Muscle layer of colon (tissue), 2 donors: ENCODE data around the gene COQ6.
"Not testable (repeated sequence)": the region's sequence is repeated elsewhere in the genome, so short reads cannot be mapped to it uniquely, and the experiment has no call there.

Experiments
- H3K27ac ChIP-seq: one replicate; pipeline ENCODE4 v1.7.0; 2013; ENCODE audit warnings: low read depth, mild to moderate bottlenecking, low read length, moderate library complexity
- H3K27me3 ChIP-seq, 2 donors: one replicate each; pipeline ENCODE4 v1.7.0; 2013; ENCODE audit warnings: low read length in 2 of 2, mild to moderate bottlenecking in 2 of 2; ENCODE audit not compliant: insufficient read depth in 2 of 2, control insufficient read depth in 1 of 2
- H3K36me3 ChIP-seq: one replicate; pipeline ENCODE4 v1.7.0; 2013; ENCODE audit warnings: mild to moderate bottlenecking, low read length; ENCODE audit not compliant: insufficient read depth
- H3K4me1 ChIP-seq: one replicate; pipeline ENCODE4 v1.7.0; 2013; ENCODE audit warnings: mild to moderate bottlenecking, low read length; ENCODE audit not compliant: insufficient read depth
- H3K4me3 ChIP-seq, 2 donors: one replicate each; pipeline ENCODE4 v1.7.0; 2013; ENCODE audit warnings: low read length in 2 of 2, low read depth in 1 of 2, mild to moderate bottlenecking in 1 of 2, moderate library complexity in 1 of 2
- H3K9ac ChIP-seq: one replicate; pipeline ENCODE4 v1.7.0; 2013; ENCODE audit warnings: low read length
- H3K9me3 ChIP-seq: one replicate; pipeline ENCODE4 v1.7.0; 2013; ENCODE audit warnings: mild to moderate bottlenecking, low read length
- donor health status: abdominal sarcoma.
- donor health status: Adenocarcinoma of cecum.

COQ6 gene

DNA sequence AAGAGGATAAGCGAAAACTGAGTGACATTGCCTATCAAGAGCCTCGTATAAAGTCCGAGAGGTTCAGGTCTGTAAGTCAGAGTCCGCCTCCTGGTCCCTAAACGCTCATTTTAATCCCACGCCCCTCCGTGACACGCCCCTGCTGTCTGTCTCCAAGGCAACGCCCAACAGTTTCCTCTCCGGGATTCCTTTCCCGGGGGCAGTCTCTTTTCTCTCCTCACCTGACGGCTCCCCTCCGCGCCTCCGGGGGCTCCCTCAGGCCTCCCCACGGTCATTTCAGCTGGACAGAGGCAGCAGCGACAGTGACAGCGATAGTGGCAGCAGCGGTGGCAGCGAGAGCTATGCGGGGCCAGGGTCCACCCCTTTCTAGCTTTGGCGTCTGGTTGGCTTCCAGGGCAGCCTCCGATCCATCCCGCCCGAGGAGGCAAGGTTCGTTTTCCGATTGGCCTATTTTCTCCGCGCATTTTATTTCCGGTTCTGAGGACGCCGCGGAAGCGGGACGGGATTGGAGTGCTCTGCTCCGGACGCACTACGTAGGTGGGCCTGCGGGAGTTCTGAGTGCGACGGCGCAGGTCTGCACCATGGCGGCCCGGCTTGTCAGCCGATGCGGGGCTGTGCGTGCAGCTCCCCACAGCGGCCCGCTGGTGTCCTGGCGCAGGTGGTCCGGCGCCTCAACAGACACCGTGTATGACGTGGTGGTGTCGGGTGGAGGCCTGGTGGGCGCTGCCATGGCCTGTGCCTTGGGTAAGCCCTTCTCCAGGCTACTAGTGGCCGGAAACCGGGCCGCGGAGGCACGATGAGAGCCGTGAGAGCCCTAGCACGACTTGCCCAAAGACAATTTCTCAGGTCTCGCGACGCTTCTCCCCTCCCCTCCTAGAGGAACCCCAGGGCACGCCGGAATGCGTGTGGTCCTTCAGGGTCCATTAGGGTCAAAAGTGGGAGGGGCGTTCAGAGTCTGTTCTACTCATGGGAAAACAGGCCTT lies at the start of gene COQ6, which contains the start of gene FAM161B:
TSS of gene COQ6 (plus strand) at position 551 of the 983 bp plus-strand sequence. CDS start at position 582, 31 bp downstream.
TSS of gene FAM161B (minus strand) at position 343 of the 983 bp plus-strand sequence. CDS start at position 275, 68 bp downstream.
- Histone ChIP-seq H3K36me3 (peaks cover 19% of the 10 kb centered on the region), H3K4me1 (peaks cover 8% of the 10 kb centered on the region), H3K9me3 (no peaks in the 10 kb centered on the region), H3K27me3 (no peaks in the 10 kb centered on the region), H3K4me3 (peak within 1 kb of the TSS; percentile 54 to 89), H3K27ac (peak within 1 kb of the TSS; percentile 78), H3K9ac (peak within 1 kb of the TSS; percentile 66)

DNA sequence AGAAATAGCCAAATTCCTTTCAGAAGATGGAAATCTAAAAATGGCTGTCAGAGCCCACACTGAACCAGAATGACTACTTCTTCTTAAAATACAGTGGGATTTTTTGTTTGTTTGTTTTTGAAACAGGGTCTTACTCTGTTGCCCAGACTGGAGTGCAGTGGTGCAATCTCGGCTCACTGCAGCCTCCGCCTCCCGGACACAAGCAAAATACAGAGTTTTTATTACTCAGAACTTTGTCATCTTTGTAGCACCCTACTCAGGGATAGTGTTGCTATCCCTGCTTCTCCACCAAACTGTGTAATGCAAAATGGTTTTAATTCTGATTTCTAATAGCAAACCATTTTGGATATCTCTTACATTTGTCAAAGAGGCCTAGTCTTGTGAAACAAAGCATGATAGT lies 47.1 kb upstream of the COQ6 start:
- no peak overlapping the region for H3K9ac ChIP-seq
- H3K27ac ChIP-seq, result no peak overlapping the region
- H3K9me3 ChIP-seq, result no peaks in the 10 kb centered on the region
- H3K4me1 ChIP-seq, result no peaks in the 10 kb centered on the region
- H3K36me3 ChIP-seq, result peaks cover 51% of the 10 kb centered on the region
- no peak overlapping the region for H3K4me3 ChIP-seq
- no peaks in the 10 kb centered on the region for H3K27me3 ChIP-seq

DNA sequence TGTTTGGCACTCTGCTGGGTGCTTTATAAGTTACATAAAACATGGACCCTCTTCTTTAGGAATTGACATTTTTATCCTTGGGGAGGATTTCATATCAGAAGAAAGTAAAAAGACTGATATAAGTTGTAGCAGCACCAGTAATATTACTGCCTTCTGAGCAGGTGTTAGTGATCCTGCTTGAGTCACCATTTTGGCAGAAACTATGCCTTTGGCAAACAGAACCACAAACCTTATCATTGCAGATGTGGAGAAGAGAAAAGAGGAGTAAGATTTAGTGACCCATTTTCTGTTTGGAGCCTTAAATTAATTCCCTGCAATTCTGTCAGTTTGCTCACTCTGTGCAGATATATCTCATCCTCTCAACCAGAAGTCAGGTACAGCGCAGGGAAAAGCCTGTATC lies 40.4 kb upstream of the COQ6 start:
- peaks cover 69% of the 10 kb centered on the region for H3K36me3 ChIP-seq
- no peak overlapping the region for H3K9ac ChIP-seq
- no peak overlapping the region for H3K4me3 ChIP-seq
- no peak overlapping the region for H3K27ac ChIP-seq
- H3K4me1 ChIP-seq, result no peaks in the 10 kb centered on the region
- no peaks in the 10 kb centered on the region for H3K9me3 ChIP-seq
- no peaks in the 10 kb centered on the region for H3K27me3 ChIP-seq

DNA sequence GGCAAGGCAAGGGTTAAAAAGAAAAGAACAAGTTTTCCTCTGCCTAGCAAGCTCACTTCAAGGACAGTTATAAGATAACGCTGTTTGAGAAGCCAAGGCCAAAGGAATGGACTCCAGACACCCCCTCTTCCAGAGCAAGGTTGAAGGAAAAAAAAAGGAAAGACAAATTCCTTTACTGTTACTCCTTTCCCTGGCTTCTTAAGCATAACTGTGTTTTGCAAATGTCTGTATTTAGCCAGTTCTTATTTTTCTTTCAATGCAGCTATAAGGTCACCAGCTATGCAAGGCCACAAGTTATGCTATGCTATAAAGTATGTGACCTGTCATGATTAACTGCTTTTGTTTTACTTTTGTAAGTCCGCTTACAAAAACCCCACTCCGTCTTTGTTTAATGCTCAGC lies 36.8 kb upstream of the COQ6 start:
- Histone ChIP-seq H3K9me3 (no peaks in the 10 kb centered on the region), H3K27me3 (no peaks in the 10 kb centered on the region), H3K4me3 (no peak overlapping the region), H3K9ac (no peak overlapping the region), H3K36me3 (peaks cover 43% of the 10 kb centered on the region), H3K27ac (no peak overlapping the region), H3K4me1 (no peaks in the 10 kb centered on the region)

DNA sequence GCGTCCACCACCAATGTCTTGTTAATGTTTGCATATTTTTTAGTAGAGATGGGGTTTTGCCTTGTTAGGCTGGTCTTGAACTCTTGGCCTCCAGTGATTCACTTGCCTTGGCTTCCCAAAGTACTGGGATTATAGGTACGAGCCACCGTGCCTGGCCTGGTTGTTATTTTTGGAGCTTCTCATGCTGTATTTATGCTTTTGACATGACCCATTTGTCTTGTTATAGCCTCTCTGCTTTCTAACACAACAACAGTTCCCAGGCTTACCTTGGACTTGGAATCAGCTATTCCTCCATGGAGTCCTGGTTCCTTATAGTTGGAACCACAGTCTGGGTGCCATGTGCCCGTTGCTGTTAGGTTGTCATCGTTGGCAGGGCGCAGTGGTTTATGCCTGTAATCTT lies 33.8 kb upstream of the COQ6 start:
- Histone ChIP-seq H3K27me3 (no peaks in the 10 kb centered on the region), H3K36me3 (peaks cover 46% of the 10 kb centered on the region), H3K27ac (peak overlapping the region; percentile 31), H3K9me3 (no peaks in the 10 kb centered on the region), H3K4me3 (no peak overlapping the region), H3K9ac (no peak overlapping the region), H3K4me1 (no peaks in the 10 kb centered on the region)

DNA sequence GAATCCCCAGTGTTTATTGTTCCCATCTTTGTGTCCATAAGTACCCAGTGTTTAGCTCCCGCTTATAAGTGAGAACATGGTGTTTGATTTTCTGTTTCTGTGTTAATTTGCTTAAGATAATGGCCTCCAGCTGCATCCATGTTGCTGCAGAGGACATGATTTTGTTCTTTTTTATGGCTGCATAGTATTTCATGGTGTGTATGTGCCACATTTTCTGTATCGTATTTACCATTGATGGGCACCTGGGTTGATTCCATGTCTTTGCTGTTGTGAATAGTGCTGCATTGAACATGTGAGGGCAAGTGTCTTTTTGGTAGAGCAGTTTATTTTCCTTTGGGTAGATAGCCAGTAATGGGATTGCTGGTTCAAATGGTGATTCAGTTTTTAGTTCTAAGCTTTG lies 30.6 kb upstream of the COQ6 start:
- not testable (repeated sequence) for H3K27ac ChIP-seq, H3K9ac ChIP-seq, H3K4me3 ChIP-seq, H3K4me1 ChIP-seq, H3K27me3 ChIP-seq, H3K9me3 ChIP-seq
- peaks cover 53% of the 10 kb centered on the region for H3K36me3 ChIP-seq

DNA sequence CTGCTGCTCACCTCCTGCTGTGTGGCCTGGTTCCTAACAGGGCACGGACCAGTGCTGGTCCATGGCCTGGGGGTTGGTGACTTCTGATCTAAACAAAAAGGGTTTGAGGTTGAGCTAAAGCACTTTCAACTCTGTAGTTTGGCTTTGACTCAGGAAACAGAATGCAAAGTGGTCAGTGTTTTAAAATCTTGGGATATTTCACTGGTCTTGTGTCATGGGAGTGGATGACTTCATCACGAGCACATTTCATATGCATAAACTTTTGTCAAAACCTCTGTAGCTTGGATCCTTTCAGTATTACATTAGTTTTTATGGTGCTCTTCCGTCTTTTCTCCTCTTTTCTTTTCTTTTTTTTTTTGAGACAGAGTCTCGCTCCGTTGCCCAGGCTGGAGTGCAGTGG lies 25.8 kb upstream of the COQ6 start:
- Histone ChIP-seq H3K4me3 (no peak overlapping the region), H3K4me1 (no peaks in the 10 kb centered on the region), H3K9ac (no peak overlapping the region), H3K27ac (no peak overlapping the region), H3K27me3 (no peaks in the 10 kb centered on the region), H3K9me3 (no peaks in the 10 kb centered on the region), H3K36me3 (peaks cover 68% of the 10 kb centered on the region)

DNA sequence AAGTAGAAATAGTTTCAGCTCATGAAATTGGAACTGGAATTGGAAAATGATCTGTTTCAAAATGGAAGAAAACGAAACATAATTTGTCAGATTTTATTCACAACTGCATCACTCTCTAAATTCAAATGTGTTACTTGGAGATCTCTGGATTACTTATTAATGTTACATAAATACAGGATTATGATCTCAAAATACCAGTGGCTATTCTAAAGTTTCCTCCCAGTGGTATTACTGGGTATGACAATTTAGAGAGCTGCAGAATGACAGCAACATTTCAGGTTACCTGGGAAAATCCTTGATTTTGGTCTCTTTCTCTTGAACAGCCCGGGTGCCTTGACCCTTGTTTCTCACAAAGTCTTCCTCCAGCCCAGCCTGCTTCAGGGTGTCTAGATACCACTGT lies 14.4 kb upstream of the COQ6 start:
- peaks cover 76% of the 10 kb centered on the region for H3K36me3 ChIP-seq
- no peak overlapping the region for H3K4me3 ChIP-seq
- H3K9me3 ChIP-seq, result no peaks in the 10 kb centered on the region
- no peaks in the 10 kb centered on the region for H3K4me1 ChIP-seq
- H3K9ac ChIP-seq, result no peak overlapping the region
- no peak overlapping the region for H3K27ac ChIP-seq
- H3K27me3 ChIP-seq, result no peaks in the 10 kb centered on the region

DNA sequence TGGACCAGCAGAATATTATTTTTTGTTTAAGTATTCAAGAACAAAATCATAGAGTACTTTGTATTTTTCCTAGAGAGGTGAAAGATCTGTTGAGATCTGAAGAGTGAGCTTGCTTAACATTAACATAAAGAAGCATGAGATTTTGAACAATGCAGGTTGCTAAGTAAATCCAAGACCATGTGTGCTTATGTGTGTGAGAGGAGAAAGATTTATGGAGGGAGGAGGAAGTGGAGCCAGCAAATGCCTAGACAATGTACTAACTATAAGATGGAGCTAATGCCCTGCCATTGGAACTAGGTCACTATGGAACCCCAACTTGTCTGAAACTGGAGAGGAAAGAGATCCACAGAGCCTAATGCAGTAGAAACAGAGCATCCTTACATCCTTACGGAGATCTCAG lies 13.6 kb upstream of the COQ6 start:
- Histone ChIP-seq H3K4me1 (no peaks in the 10 kb centered on the region), H3K9ac (no peak overlapping the region), H3K36me3 (peaks cover 71% of the 10 kb centered on the region), H3K27me3 (no peaks in the 10 kb centered on the region), H3K9me3 (no peaks in the 10 kb centered on the region), H3K27ac (no peak overlapping the region), H3K4me3 (no peak overlapping the region)

DNA sequence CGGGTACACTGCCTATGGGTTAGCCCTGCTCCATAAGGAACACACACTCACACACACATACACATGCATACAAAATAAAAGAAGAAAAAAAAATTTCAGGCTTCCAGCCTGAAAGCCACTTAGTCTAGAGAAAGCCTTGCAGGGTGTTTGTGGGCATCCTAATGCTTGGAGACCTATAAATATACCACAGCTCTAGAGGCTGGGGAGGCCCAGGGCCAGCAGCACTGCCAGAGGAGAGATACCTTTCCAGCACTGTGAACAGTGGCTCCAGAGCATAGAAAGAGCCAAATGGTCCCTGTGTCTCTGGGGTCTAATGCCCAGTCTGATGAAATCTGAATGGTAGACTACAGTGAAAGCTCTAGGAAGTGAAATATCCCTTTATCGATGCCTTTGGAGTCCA lies 13.1 kb upstream of the COQ6 start:
- Histone ChIP-seq H3K36me3 (peaks cover 66% of the 10 kb centered on the region), H3K9me3 (no peaks in the 10 kb centered on the region), H3K4me1 (no peaks in the 10 kb centered on the region), H3K9ac (no peak overlapping the region), H3K27me3 (no peaks in the 10 kb centered on the region), H3K4me3 (no peak overlapping the region), H3K27ac (no peak overlapping the region)

DNA sequence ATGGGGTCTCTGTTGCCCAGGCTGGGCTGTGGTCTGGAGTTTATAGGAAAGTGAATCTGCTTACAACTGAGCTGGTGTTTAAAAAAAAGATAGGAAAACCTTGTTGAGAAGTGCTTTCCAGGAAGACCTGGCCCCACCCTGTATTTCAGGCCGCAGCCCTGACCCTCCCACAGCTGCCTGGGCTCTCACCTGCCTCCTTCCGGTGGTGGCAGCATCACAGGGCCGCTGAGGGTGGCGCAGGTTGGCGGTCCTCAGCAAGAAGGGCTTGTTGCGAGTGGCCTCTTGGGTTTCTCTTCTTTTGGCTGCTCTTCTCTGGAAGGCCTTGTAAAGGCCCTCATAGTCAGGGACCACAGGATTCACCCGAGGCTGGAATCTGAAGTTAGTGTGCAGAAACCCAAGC lies 7.9 kb upstream of the COQ6 start:
- peaks cover 7% of the 10 kb centered on the region for H3K4me1 ChIP-seq
- no peak overlapping the region for H3K27ac ChIP-seq
- H3K9me3 ChIP-seq, result no peaks in the 10 kb centered on the region
- no peak overlapping the region for H3K4me3 ChIP-seq
- peaks cover 46% of the 10 kb centered on the region for H3K36me3 ChIP-seq
- no peak overlapping the region for H3K9ac ChIP-seq
- no peaks in the 10 kb centered on the region for H3K27me3 ChIP-seq

DNA sequence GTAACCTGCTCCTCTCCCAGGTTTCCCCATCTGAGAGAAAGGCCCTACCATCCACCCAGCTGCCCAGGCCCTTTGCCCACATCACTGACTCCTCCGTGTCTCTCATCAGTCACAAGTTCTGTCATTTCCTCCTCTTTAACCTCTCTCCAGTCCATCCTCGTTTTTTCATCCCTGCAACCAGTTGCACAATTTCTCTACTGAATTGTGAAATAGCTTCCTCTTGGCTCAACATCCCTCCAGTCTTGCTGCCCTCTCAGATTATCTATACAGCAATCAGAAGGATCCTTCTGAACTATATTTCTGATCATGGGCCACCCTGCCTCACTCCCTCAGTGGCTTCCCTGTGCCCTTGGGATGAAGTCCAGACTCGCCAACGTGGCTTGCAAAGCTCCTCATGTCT lies 7.0 kb upstream of the COQ6 start:
- H3K36me3 ChIP-seq, result peaks cover 37% of the 10 kb centered on the region
- H3K9me3 ChIP-seq, result no peaks in the 10 kb centered on the region
- H3K4me1 ChIP-seq, result peaks cover 7% of the 10 kb centered on the region
- no peaks in the 10 kb centered on the region for H3K27me3 ChIP-seq
- no peak overlapping the region for H3K27ac ChIP-seq
- no peak overlapping the region for H3K4me3 ChIP-seq
- no peak overlapping the region for H3K9ac ChIP-seq
